Measurements from ENCODE around the gene HLA-DOA.

Gene HLA-DOA

DNA sequence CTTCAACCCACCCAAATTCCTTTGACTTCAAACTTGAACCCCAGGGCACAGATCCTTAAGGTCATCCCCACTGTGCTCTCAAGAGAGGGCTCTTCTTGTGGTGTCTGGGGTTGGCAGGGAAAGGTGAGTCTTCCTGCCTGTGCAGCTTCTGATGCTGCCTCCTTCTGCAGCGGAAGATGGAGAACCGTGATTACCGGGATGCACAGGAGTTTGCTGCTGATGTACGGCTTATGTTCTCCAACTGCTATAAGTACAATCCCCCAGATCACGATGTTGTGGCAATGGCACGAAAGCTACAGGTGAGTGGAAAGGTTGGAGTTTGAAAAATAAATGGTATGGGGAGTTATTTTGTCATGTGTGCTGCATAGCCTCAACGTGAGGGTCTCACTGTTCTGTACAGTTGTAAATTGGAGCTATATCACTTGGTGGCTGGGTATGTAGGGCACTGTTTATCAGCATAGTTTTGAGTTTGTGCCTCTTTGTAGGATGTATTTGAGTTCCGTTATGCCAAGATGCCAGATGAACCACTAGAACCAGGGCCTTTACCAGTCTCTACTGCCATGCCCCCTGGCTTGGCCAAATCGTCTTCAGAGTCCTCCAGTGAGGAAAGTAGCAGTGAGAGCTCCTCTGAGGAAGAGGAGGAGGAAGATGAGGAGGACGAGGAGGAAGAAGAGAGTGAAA, 32.0 kb downstream of the HLA-DOA start:
- DNase-seq (ENCODE audit: low spot score): no peak

- no peak for DNase-seq (ENCODE audit: low spot score)
These were observed 32.9 kb downstream of the HLA-DOA start for GRCh38 chr6:32976334-32977069.

- DNase-seq (ENCODE audit: low spot score): no peak
These were observed 33.5 kb downstream of the HLA-DOA start for GRCh38 chr6:32975886-32976285.

GRCh38 chr6:32974541-32975308, 34.7 kb downstream of the HLA-DOA start:
- DNase-seq (ENCODE audit: low spot score): no peak

DNA sequence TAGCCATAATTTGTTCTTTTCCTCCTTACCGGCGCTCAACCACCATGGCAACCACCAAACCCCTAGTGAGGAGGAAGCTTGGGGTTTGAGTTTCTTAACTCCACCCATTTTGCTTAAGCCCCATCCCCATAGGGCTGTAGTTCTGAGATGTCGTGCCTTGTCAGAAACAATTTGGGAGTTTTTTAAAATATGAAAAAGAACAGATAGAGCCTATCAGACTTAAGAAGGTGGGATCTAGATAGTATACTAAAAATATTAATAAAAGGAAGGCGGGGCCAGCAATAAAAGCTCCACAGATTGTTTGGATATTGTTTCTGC, 35.4 kb downstream of the HLA-DOA start:
- peak; percentile 53 for DNase-seq (ENCODE audit: low spot score)

DNA sequence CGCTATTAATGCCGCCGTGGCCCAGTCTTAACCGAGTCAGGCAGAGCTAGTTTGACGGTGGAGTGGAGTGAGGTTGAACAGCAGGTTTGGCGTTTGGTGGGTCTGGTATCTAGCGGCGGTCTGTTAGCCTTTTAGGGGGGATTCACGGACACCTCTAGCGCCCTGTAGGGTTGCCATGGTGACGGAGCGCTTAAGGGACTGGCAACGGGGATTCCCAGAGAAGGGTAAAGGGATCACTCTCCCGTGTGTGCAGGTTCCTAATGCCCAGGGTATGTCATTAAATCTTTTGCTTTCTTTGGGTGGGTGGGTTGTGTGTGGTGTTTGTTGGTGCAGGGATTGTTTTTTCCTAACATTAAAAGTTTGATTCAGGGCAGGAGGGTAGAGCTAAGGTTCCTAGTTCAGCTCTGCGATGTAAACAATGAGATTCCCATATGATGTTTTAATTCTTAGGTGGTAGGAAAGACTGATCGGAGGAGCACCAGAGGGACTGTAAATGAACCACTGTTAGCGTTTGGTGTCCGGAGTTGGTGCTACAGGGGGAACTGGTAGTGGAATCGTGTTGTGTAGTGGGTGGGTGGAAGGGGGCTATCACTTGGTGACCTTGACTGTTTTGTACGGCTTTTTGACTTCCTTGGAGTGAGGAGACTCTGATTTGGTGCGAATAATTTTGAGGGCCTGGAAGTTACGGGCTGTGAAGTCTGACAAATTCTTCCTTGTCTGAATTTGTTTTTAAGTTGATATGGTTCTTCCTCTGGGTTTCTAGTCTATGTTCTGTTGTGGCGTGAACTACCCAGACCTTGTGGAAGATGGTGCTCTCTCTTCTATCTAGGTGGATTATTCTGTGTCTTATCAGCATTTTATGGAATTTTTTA, 36.0 kb downstream of the HLA-DOA start:
- peak; percentile 52 for DNase-seq (ENCODE audit: low spot score)

DNA sequence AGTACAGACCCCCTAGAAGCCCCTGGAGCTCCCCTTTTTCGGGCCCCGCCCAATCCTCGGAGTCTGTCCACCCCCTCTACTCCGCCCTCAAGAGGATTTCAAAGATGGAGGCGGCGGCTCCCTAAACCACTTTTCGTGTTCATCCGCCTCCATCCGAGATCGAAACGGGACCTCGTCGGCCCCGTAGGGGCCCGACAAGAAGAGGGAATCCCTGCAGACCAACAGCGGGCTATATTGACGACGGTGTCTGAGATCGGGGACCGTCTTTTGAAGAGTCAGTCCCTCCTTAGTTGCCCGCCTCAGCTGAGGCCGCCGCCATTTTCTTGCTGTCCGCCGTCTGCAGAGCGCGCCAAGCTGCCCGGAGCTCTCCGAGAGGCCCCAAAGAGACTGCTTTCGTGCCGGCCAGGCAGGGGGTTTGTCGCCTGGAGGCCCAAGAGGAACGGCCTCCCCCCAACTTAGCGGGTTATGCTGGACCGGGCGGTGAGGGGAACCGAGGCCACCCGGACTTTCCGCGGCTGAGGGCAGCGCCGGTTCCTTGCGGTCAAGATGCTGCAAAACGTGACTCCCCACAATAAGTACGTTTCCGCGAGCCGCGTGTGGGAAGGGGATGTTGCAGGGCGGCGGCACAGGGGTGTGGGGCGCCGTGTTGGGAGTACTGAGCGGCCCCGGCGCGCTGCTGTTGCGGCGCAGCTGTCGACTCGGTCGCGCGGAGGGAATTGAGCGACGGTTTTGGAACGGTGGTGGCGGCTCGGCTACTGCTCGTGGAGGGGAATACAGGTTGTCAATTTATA, 36.8 kb downstream of the HLA-DOA start:
- DNase-seq (ENCODE audit: low spot score): peak; percentile 54

GRCh38 chr6:32971581-32972352, 37.6 kb downstream of the HLA-DOA start:
- peak; percentile 100 for DNase-seq (ENCODE audit: low spot score)

- DNase-seq (ENCODE audit: low spot score): no peak
These were observed 38.2 kb downstream of the HLA-DOA start for GRCh38 chr6:32971242-32971580.

GRCh38 chr6:32970413-32971241, 38.8 kb downstream of the HLA-DOA start:
- DNase-seq (ENCODE audit: low spot score): peak; percentile 86

DNA sequence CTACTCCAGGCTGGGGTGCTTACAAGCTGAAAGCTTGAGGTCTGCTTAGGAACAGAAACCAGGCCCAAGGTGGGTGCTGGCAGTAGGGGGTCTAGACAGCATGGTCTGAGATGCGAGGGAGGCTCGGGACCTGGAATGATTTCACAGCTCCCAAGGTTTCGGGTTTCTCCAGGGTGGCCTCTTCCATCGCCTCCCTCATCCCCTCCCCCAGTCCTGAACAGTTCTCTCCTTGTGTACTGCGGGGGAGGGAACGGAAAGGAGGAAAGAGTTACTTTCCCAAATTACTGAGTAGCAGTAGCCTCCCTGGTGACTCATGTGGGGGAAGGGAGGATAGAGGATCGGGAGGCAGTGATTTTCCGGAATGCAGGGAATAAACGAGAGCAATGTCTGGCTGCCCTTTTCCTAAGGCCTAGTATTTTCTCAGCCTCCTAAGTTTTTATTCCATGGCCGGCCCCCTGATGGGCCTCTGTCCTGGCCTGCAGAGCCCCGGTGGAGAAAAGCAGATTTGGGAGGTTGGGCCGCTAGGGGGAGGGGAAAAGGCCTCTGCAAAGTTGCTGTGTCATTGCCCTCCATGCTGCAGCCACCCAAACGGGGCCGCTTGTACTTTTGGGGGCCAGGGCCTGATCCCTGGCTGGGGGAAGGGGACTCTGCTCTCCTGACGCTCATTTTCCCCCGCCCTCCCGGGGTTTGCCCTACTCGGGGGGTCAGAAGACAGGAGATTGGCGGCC, 39.5 kb downstream of the HLA-DOA start:
- DNase-seq (ENCODE audit: low spot score): peak; percentile 81

GRCh38 chr6:32968867-32969684, 40.3 kb downstream of the HLA-DOA start:
- DNase-seq (ENCODE audit: low spot score): peak; percentile 80

- DNase-seq (ENCODE audit: low spot score): peak; percentile 98
These were observed 41.1 kb downstream of the HLA-DOA start, which contains the start of gene BRD2 for GRCh38 chr6:32968093-32968866. BRD2 (plus strand) TSS chr6:32968594; CDS start chr6:32972899, 4,305 bp downstream.

GRCh38 chr6:32967151-32968091, 42.0 kb downstream of the HLA-DOA start:
- DNase-seq (ENCODE audit: low spot score): peak; percentile 63

- no peak for DNase-seq (ENCODE audit: low spot score)
These were observed 44.6 kb downstream of the HLA-DOA start for GRCh38 chr6:32964776-32965175.

GRCh38 chr6:32963866-32964265, 45.5 kb downstream of the HLA-DOA start:
- DNase-seq (ENCODE audit: low spot score): no peak
